ENCODE measurements around the gene TTC24.
"Not testable (repeated sequence)": the region's sequence is repeated elsewhere in the genome, so short reads cannot be mapped to it uniquely, and the experiment has no call there.

TTC24 gene

GRCh38 chr1:156555715-156556114 lies 23.8 kb upstream of the TTC24 start:
- no peak for DNase-seq

GRCh38 chr1:156556354-156556753 lies 23.2 kb upstream of the TTC24 start:
- peak; percentile 70 to 85 for DNase-seq

GRCh38 chr1:156559086-156559796 lies 20.3 kb upstream of the TTC24 start:
- no peak for DNase-seq

GRCh38 chr1:156559797-156560385 lies 19.6 kb upstream of the TTC24 start:
- DNase-seq, result no peak

- DNase-seq, result no peak
Observed at GRCh38 chr1:156560585-156561163, 18.8 kb upstream of the TTC24 start.

DNA sequence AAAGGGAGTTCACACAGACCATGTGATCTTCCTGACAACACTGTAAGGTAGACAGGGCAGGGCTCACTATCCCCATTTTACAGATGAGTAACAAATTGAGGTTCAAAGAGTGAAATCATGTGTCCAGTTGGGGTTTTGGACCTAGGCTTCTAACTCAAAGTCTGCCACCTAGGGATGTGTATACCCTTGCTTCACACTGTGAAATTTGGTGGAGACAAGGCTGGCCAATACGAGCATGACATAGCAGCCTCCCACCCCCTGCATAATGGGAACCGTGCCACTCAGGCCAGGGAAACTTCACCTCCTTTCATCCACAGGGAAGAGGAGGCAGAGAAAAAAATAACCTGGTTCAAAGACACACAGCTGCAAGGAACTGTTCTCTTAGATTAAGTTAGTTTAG lies 14.0 kb upstream of the TTC24 start:
- DNase-seq, result no peak

- DNase-seq, result no peak
Observed at GRCh38 chr1:156566436-156566835, 13.1 kb upstream of the TTC24 start.

- no peak for DNase-seq
Observed at GRCh38 chr1:156571261-156571852, 8.2 kb upstream of the TTC24 start.

GRCh38 chr1:156571919-156572662 lies 7.4 kb upstream of the TTC24 start, which contains the start of gene IQGAP3:
TSS of gene IQGAP3 (minus strand) at chr1:156572565. CDS start at chr1:156572529, 36 bp downstream.
- peak; percentile 57 to 73 for DNase-seq

DNA sequence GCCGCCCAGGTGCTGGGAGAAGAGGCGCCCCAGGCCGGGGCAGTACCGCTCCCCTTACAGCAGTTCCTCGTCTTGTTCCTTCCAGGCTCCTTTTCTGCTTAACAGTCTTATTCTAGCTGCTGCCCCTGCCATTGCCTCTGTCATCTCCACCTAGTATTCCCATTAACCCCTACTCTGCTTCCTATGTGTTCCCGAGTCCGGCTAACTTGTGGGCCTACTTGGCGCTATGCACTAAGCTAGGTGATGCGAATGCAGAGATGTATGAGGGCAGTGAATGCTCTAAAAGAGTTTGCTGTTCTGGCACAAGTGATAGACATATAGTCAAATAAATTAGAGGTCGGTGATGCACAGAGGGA lies 6.9 kb upstream of the TTC24 start:
- no peak for DNase-seq

GRCh38 chr1:156574039-156574633 lies 5.4 kb upstream of the TTC24 start:
- no peak for DNase-seq

DNA sequence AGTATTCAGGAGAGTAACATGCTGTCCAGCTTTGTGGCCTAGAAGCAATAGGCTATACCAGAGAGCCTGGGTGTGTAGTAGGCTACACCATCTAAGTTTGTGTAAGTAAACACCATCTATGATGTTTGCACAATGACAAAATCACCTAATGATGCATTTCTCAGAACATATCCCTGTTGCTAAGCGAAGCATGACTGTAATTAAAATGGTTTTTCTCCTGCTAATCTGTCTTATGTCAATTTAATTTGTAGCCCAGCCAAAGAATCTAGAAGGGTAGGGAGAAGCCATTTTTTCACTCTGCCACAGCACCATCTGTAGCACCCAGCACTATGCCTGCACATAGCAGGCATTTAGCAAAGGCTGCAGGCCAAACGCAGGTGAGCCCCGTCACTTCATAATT lies 2.0 kb upstream of the TTC24 start:
- no peak for DNase-seq

- DNase-seq, result no peak
Observed at GRCh38 chr1:156578055-156578454, 1.5 kb upstream of the TTC24 start.

- DNase-seq, result no peak
Observed at GRCh38 chr1:156581661-156582387, 2.3 kb downstream of the TTC24 start.

- no peak for DNase-seq
Observed at GRCh38 chr1:156582388-156583017, 3.0 kb downstream of the TTC24 start.

GRCh38 chr1:156583821-156584622 lies 4.5 kb downstream of the TTC24 start:
- peak; percentile 47 to 82 for DNase-seq

DNA sequence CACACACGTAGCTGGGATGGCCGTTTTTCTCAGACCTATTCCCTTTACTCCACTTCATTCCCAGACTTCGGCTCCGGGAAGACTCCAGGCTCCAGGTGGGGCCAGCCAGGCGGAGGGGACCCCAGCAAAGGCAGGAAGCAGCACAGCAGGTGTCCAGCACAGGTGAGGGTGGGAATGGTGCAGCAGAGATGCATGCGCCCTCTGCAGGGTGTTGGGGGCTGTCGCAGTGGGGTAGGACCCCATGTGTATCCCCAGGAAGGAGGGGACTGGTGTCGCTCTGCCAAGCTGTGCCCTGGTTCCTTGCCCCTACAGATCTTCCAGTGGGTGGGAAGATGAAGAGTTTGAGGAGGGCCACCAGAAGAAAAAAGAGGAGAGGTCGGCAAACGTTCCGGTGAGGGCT lies 5.3 kb downstream of the TTC24 start:
- DNase-seq, result peak in 1 of 2 experiments; percentile 25

DNA sequence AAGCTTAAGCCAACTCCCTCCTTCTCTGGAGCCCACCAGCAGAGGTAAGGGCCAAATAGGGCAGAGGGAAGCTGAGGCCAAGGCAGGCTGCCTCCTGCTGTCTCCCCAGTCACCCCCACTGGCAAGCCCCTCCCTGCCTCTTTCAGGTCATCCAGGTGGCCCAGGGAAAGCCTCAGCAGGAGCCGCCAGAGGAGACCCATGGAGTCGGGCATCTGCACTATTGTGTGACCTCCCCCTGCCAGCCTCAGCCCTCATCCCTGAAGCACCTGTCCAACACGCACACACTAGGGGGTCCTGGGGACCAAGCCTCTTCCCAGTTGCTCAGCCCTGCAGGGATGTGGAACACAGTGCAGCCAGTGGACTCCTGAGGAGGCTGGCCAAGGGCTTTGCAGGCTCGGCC lies 6.8 kb downstream of the TTC24 start:
- DNase-seq, result no peak

GRCh38 chr1:156586892-156587477 lies 7.5 kb downstream of the TTC24 start:
- no peak for DNase-seq

DNA sequence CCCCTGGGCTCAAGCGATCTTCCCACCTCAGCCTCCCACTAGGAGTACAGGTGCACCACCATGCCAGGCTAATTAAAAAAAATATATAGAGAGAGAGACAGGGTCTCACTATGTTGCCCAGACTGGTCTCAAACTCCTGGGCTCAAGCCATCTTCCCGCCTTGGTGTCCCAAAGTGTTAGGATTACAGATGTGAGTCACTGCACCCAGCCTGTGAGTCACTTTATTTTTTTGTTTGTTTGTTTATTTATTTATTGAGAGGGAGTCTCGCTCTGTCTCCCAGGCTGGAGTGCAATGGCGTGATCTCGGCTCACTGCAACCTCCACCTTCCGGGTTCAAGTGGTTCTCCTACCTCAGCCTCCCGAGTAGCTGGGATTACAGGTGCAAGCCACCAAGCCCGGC lies 8.4 kb downstream of the TTC24 start:
- DNase-seq, result not testable (repeated sequence)
